ENCODE results near the gene GRSF1.

DNA sequence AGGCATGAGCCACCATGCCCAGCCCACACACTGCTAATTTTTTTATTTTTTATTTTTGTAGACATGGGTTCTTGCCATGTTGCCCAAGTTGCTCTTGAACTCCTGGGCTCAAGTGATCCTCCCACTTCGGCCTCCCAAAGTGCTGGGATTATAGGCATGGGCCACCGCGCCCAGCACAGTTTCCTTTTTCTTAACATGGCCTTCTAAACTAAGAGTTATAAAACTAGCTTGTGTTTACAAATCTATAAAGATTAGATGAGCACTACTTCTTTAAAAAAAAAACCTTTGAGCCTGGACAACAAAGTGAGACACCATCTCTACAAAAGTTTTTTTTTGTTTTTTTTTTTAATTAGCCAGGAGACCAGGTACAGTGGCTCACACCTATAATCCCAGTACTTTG is 10.7 kb downstream of the GRSF1 start:
- TF ChIP-seq HMGA2 (CRISPR knock-in tag; IDR thresholded peaks at IDR 0.05) = no peak
- no peak for TF ChIP-seq CREB1 (CRISPR knock-in tag; IDR thresholded peaks at IDR 0.05)
